HTERT RPE-1 (cell line): ENCODE data around the gene CCDC170.
"Not testable (repeated sequence)": the region's sequence is repeated elsewhere in the genome, so short reads cannot be mapped to it uniquely, and the experiment has no call there.

Experiments used
- in situ Hi-C: fragments of 300-500 bp; cut with MboI; formaldehyde crosslinking; loops from 4 replicates; pipeline ENCODE4 v1.14.3; 2020; ENCODE audit warnings: low sequenced_read_pairs

The CCDC170 gene

GRCh38 chr6:151493804-151494234 is at the start of gene CCDC170:
Gene CCDC170, plus strand, starts transcription at chr6:151494017. Its CDS starts 112 bp downstream, at chr6:151494129.
- in situ Hi-C loops: no loop called here

GRCh38 chr6:151445482-151445881 is 48.3 kb upstream of the CCDC170 start:
- in situ Hi-C loops: no loop called here

- in situ Hi-C loops: no loop called here
Measured at GRCh38 chr6:151447237-151447636, 46.6 kb upstream of the CCDC170 start.

- in situ Hi-C loops: no loop called here
Measured at GRCh38 chr6:151448623-151449022, 45.2 kb upstream of the CCDC170 start.

- in situ Hi-C loops: not testable (repeated sequence)
Measured at GRCh38 chr6:151450928-151451327, 42.9 kb upstream of the CCDC170 start.

GRCh38 chr6:151451417-151451949 is 42.3 kb upstream of the CCDC170 start:
- in situ Hi-C loops: no loop called here

GRCh38 chr6:151451950-151452749 is 41.7 kb upstream of the CCDC170 start, which contains the start of gene RMND1:
Gene RMND1, minus strand, starts transcription at chr6:151452126. Its CDS starts 6,315 bp downstream, at chr6:151445811.
- in situ Hi-C loops: no loop called here

GRCh38 chr6:151452750-151453427 is 40.9 kb upstream of the CCDC170 start:
- in situ Hi-C loops: no loop called here

GRCh38 chr6:151455751-151456398 is 37.9 kb upstream of the CCDC170 start:
- in situ Hi-C loops: not testable (repeated sequence)

GRCh38 chr6:151461673-151462072 is 32.1 kb upstream of the CCDC170 start:
- in situ Hi-C loops: no loop called here

GRCh38 chr6:151464702-151465101 is 29.1 kb upstream of the CCDC170 start:
- in situ Hi-C loops: no loop called here

- in situ Hi-C loops: no loop called here
Measured at GRCh38 chr6:151475653-151476523, 17.9 kb upstream of the CCDC170 start.

- in situ Hi-C loops: no loop called here
Measured at GRCh38 chr6:151477726-151478125, 16.1 kb upstream of the CCDC170 start.

- in situ Hi-C loops: no loop called here
Measured at GRCh38 chr6:151478670-151479069, 15.1 kb upstream of the CCDC170 start.

- in situ Hi-C loops: no loop called here
Measured at GRCh38 chr6:151481786-151482185, 12.0 kb upstream of the CCDC170 start.

GRCh38 chr6:151482290-151482689 is 11.5 kb upstream of the CCDC170 start:
- in situ Hi-C loops: no loop called here

- in situ Hi-C loops: no loop called here
Measured at GRCh38 chr6:151483994-151484393, 9.8 kb upstream of the CCDC170 start.

- in situ Hi-C loops: no loop called here
Measured at GRCh38 chr6:151488226-151488625, 5.6 kb upstream of the CCDC170 start.

GRCh38 chr6:151490996-151491395 is 2.8 kb upstream of the CCDC170 start:
- in situ Hi-C loops: no loop called here

- in situ Hi-C loops: no loop called here
Measured at GRCh38 chr6:151493161-151493803, 535 bp upstream of the CCDC170 start.
